HG03571 (cell line): ENCODE data around the gene CEP192.

Experiments used
- ATAC-seq: cut with Tn5 transposase; IDR thresholded peaks from one replicate; pipeline ENCODE4 v1.9.1; 2021; ENCODE audit not compliant: unreplicated experiment

CEP192 gene

GRCh38 chr18:13136904-13137669 lies 145.9 kb downstream of the CEP192 start:
- ATAC-seq = no peak

GRCh38 chr18:13137670-13138419 lies 146.7 kb downstream of the CEP192 start:
- ATAC-seq = peak; percentile 53

- no peak for ATAC-seq
Measured at GRCh38 chr18:13138420-13139139, 147.4 kb downstream of the CEP192 start.

GRCh38 chr18:13139885-13140450 lies 148.8 kb downstream of the CEP192 start:
- ATAC-seq = no peak

GRCh38 chr18:13141209-13141608 lies 150.0 kb downstream of the CEP192 start:
- ATAC-seq = no peak

GRCh38 chr18:13145636-13146190 lies 154.6 kb downstream of the CEP192 start:
- ATAC-seq = no peak

GRCh38 chr18:13147130-13147529 lies 156.0 kb downstream of the CEP192 start:
- no peak for ATAC-seq

GRCh38 chr18:13151656-13152055 lies 160.5 kb downstream of the CEP192 start:
- no peak for ATAC-seq

- no peak for ATAC-seq
Measured at GRCh38 chr18:13158428-13158827, 167.3 kb downstream of the CEP192 start.

GRCh38 chr18:13159579-13159978 lies 168.4 kb downstream of the CEP192 start:
- no peak for ATAC-seq

- no peak for ATAC-seq
Measured at GRCh38 chr18:13161276-13161899, 170.2 kb downstream of the CEP192 start.

- no peak for ATAC-seq
Measured at GRCh38 chr18:13163167-13163927, 172.2 kb downstream of the CEP192 start.

- ATAC-seq = no peak
Measured at GRCh38 chr18:13164406-13164805, 173.2 kb downstream of the CEP192 start.

GRCh38 chr18:13165636-13166423 lies 174.7 kb downstream of the CEP192 start:
- ATAC-seq = no peak

- ATAC-seq = no peak
Measured at GRCh38 chr18:13173578-13174145, 182.5 kb downstream of the CEP192 start.
